HepG2 (cell line): ENCODE results near the gene PCDHA6. TPM values are rescaled to one million over a fixed set of nuclear protein-coding genes. Genes with fewer than 3 reads are reported as not detected.

Experiments used
- ATAC-seq: fragments of 200-7000 bp; cut with Tn5 transposase; 3 replicates; pipeline ENCODE4 v1.9.1; 2020; ENCODE audit warnings: mild to moderate bottlenecking, moderate library complexity
- BruUV-seq: library from RNA; stranded (reverse); fragments of 400-500 nt; replicated peaks from 2 replicates; lab custom pipeline; 2021; lab: Mats Ljungman, UMichigan
- CTCF ChIA-PET: fragments of 300-600 bp; formaldehyde crosslinking; extraction: SDS; loops from one replicate; lab custom pipeline; 2021; ENCODE audit warnings: low total read pairs, inconsistent platforms, low intra/inter-chr PET ratio; lab: Yijun Ruan, JAX
- POLR2A ChIA-PET: fragments of 350-600 bp; sonication (Branson Sonifier 250); formaldehyde crosslinking; loops from one replicate; lab custom pipeline; 2020; ENCODE audit warnings: antibody characterized with exemption, inconsistent platforms; lab: Yijun Ruan, JAX
- DNase-seq: peaks from one replicate; pipeline ENCODE4 v3.0.0-alpha.2; 2015; ENCODE audit warnings: low spot score
- FAIRE-seq: peaks from 3 replicates; lab custom pipeline; 2011; peaks lifted over from hg19 to GRCh38; lab: Jason Lieb, UNC
- H2AFZ ChIP-seq: one replicate; pipeline ENCODE4 v1.6.1; 2011; ENCODE audit warnings: low read length, inconsistent platforms
- H3K27ac ChIP-seq: fragments of 300-600 bp; 3 replicates; pipeline ENCODE4 v1.8.0; 2011; ENCODE audit warnings: mixed run types, mild to moderate bottlenecking, mixed read lengths, low read length, inconsistent platforms; ENCODE audit not compliant: insufficient read depth; ENCODE audit errors: extremely low read length
- H3K27me3 ChIP-seq, 2 experiments: fragments of 200-600 bp in 1 of 2; 2 replicates in 1 of 2; 3 replicates in 1 of 2; pipeline versions ENCODE4 v1.6.0 to v1.8.0; 2011; ENCODE audit warnings: low read length in 2 of 2, mild to moderate bottlenecking in 2 of 2, moderate library complexity in 2 of 2, inconsistent platforms in 1 of 2; ENCODE audit not compliant: insufficient read depth in 2 of 2, control insufficient read depth in 1 of 2
- H3K36me3 ChIP-seq, 2 experiments: fragments of 200-600 bp in 1 of 2; replicated peaks in 1 of 2; 2 replicates in 1 of 2; 3 replicates in 1 of 2; pipeline versions ENCODE4 v1.5.1 to v1.8.0; 2011; ENCODE audit warnings: low read length in 2 of 2, inconsistent platforms in 1 of 2; ENCODE audit not compliant: insufficient read depth in 2 of 2, control insufficient read depth in 1 of 2
- H3K4me1 ChIP-seq: 2 replicates; pipeline ENCODE4 v1.5.1; 2012; ENCODE audit warnings: low read length, inconsistent platforms; ENCODE audit not compliant: insufficient read depth
- H3K4me2 ChIP-seq: 2 replicates; pipeline ENCODE4 v1.6.0; 2011; ENCODE audit warnings: low read depth, low read length, inconsistent platforms
- H3K4me3 ChIP-seq, 3 experiments: fragments of 200-600 bp in 1 of 3; sonication (generic), shearing (Covaris generic) in 1 of 3; replicated peaks in 1 of 3; 2 replicates each; pipeline ENCODE4 v1.5.1; 2011 to 2016; ENCODE audit warnings: low read length in 3 of 3, inconsistent platforms in 2 of 3, low read depth in 2 of 3, mild to moderate bottlenecking in 2 of 3, control low read depth in 1 of 3, mixed read lengths in 1 of 3; ENCODE audit not compliant: insufficient read depth in 1 of 3
- H3K79me2 ChIP-seq: one replicate; pipeline ENCODE4 v1.6.1; 2011; ENCODE audit warnings: low read length, inconsistent platforms; ENCODE audit not compliant: insufficient read depth
- H3K9ac ChIP-seq: 2 replicates; pipeline ENCODE4 v1.6.0; 2011; ENCODE audit warnings: mild to moderate bottlenecking, low read depth, low read length, inconsistent platforms; ENCODE audit not compliant: insufficient read depth
- H3K9me3 ChIP-seq: 2 replicates; pipeline ENCODE4 v1.5.1; 2012; ENCODE audit warnings: mild to moderate bottlenecking, low read length
- H4K20me1 ChIP-seq: 2 replicates; pipeline ENCODE4 v1.6.0; 2011; ENCODE audit warnings: inconsistent platforms, mild to moderate bottlenecking, low read length, moderate library complexity; ENCODE audit not compliant: insufficient read depth
- HNF4A ChIP-seq: sonication (generic); formaldehyde crosslinking; IDR thresholded peaks from 2 replicates; pipeline ENCODE4 v1.4.0; 2020; ENCODE audit warnings: missing genetic modification reagents
- HOXA3 ChIP-seq: sonication (generic); formaldehyde crosslinking; IDR thresholded peaks from 2 replicates; pipeline ENCODE4 v1.5.0; 2020; ENCODE audit warnings: missing genetic modification reagents
- MIER2 ChIP-seq: IDR thresholded peaks from 2 replicates; pipeline ENCODE4 v1.6.1; 2016; ENCODE audit warnings: missing biosample characterization, missing genetic modification reagents
- NPAS2 ChIP-seq: sonication (generic); formaldehyde crosslinking; IDR thresholded peaks from 2 replicates; pipeline ENCODE4 v1.8.0; 2022; ENCODE audit warnings: mild to moderate bottlenecking, missing genetic modification reagents, borderline replicate concordance
- SSRP1 ChIP-seq: IDR thresholded peaks from 2 replicates; pipeline ENCODE4 v1.6.1; 2016; ENCODE audit warnings: control low read depth
- U2AF1 ChIP-seq: fragments of 200-400 bp; formaldehyde crosslinking; optimal IDR thresholded peaks from 2 replicates; pipeline ENCODE3; 2017; ENCODE audit warnings: mild to moderate bottlenecking, low read depth, low read length
- ZBTB8A ChIP-seq: sonication (generic); formaldehyde crosslinking; IDR thresholded peaks from 2 replicates; pipeline ENCODE4 v1.4.0; 2020; ENCODE audit warnings: mild to moderate bottlenecking, low read depth, missing genetic modification reagents, borderline replicate concordance
- ZNF207 ChIP-seq: fragments of 450-650 bp; IDR thresholded peaks from 2 replicates; pipeline ENCODE4 v1.6.1; 2016; ENCODE audit warnings: antibody characterized with exemption, borderline replicate concordance
- ZNF713 ChIP-seq: sonication (generic); formaldehyde crosslinking; IDR thresholded peaks from 2 replicates; pipeline ENCODE4 v1.4.0; 2020; ENCODE audit warnings: mild to moderate bottlenecking, missing genetic modification reagents
- ZNF749 ChIP-seq: sonication (generic); formaldehyde crosslinking; IDR thresholded peaks from 2 replicates; pipeline ENCODE4 v1.8.0; 2022; ENCODE audit warnings: mild to moderate bottlenecking, missing genetic modification reagents, moderate library complexity, borderline replicate concordance
- ZNF780A ChIP-seq: sonication (generic); formaldehyde crosslinking; IDR thresholded peaks from 2 replicates; pipeline ENCODE4 v1.8.0; 2022; ENCODE audit warnings: mild to moderate bottlenecking, missing genetic modification reagents, moderate library complexity
- WGBS: methylation state at CpG from one replicate; pipeline ENCODE4 v1.1.6; 2017; ENCODE audit warnings: low lambda C conversion rate; 5-methylcytosine and 5-hydroxymethylcytosine counted together
- in situ Hi-C: cut with HindIII; loops from 2 replicates; pipeline ENCODE4 v1.10.0; 2017; ENCODE audit warnings: low pct_unique_long_range_greater_than_20kb; ENCODE audit not compliant: extremely low pct_ligation_motif_present
- intact Hi-C: fragments of 100-400 bp; cut with micrococcal nuclease; formaldehyde crosslinking; loops from one replicate; pipeline ENCODE4 v1.10.0; 2022; ENCODE audit not compliant: unreplicated experiment
- polyA plus RNA-seq, 8 experiments: library from polyadenylated mRNA; depleted of rRNA in 3 of 8; stranded (reverse) in 7 of 8; unstranded in 1 of 8; fragments of >200 nt; fragmentation: Illumina TruSeq in 4 of 8; extraction: Trizol in 4 of 8; gene quantifications; 2 replicates each; pipeline versions ENCODE4 v1.2.1 to v1.2.3, GENCODE V29; 2011 to 2016; ENCODE audit warnings: low read depth in 4 of 8, missing spikeins in 1 of 8, mixed read lengths in 1 of 8; ENCODE audit not compliant: insufficient read depth in 1 of 8
- total RNA-seq, 5 experiments: library from RNA; depleted of rRNA; stranded (reverse); fragments of >200 nt; fragmentation: Illumina TruSeq; extraction: Trizol; gene quantifications; 2 replicates each; pipeline ENCODE4 v1.2.3, GENCODE V29; 2016; ENCODE audit warnings: low read depth in 1 of 5
- TF ChIP-seq, protein P1 (sequence below): IDR thresholded peaks from 2 replicates; pipeline ENCODE4 v1.6.1; 2016; ENCODE audit warnings: mild to moderate bottlenecking
- TF ChIP-seq, protein P2 (sequence below): sonication (generic); formaldehyde crosslinking; IDR thresholded peaks from 2 replicates; pipeline ENCODE4 v1.5.0; 2020; ENCODE audit warnings: mild to moderate bottlenecking, missing genetic modification reagents, borderline replicate concordance
- TF ChIP-seq, protein P3 (sequence below): sonication (generic); formaldehyde crosslinking; IDR thresholded peaks from 2 replicates; pipeline ENCODE4 v1.8.0; 2022; ENCODE audit warnings: low read depth, missing genetic modification reagents

The PCDHA6 gene
- total and polyA plus RNA-seq, 2 of the 13 experiments (the other 11 are each of a cell fraction or from before 2014, with no cell fraction given): not detected

DNA sequence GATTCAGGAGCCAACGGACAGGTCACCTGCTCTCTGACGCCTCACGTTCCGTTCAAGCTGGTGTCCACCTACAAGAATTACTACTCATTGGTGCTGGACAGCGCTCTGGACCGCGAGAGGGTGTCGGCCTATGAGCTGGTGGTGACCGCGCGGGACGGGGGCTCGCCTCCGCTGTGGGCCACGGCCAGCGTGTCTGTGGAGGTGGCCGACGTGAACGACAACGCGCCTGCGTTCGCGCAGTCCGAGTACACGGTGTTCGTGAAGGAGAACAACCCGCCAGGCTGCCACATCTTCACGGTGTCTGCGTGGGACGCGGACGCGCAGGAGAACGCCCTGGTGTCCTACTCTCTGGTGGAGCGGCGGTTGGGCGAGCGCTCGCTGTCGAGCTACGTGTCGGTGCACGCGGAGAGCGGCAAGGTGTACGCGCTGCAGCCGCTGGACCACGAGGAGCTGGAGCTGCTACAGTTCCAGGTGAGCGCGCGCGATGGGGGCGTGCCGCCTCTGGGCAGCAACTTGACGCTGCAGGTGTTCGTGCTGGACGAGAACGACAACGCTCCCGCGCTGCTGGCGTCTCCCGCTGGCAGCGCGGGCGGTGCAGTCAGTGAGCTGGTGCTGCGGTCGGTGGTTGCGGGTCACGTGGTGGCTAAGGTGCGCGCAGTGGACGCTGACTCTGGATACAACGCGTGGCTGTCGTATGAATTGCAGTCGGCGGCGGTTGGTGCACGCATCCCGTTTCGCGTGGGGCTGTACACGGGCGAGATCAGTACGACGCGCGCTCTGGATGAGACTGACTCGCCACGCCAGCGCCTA lies 29.6 kb downstream of the PCDHA6 start:
- no peaks in the 10 kb centered on the region for H4K20me1 ChIP-seq
- H3K27ac ChIP-seq: no peak overlapping the region
- H3K4me1 ChIP-seq: no peaks in the 10 kb centered on the region
- no peaks in the 10 kb centered on the region for H3K27me3 ChIP-seq
- no TSS peak for BruUV-seq
- CTCF ChIA-PET: no interaction called here
- H3K9me3 ChIP-seq: no peaks in the 10 kb centered on the region
- FAIRE-seq (no peak), DNase-seq (no peak), ATAC-seq (no peak)
- H3K4me3 ChIP-seq: no peak overlapping the region
- H3K79me2 ChIP-seq: no peaks in the 10 kb centered on the region
- no peaks in the 10 kb centered on the region for H3K36me3 ChIP-seq
- POLR2A ChIA-PET: no interaction called here
- intact Hi-C loops (no loop called here), in situ Hi-C loops (no loop called here)
- H2AFZ ChIP-seq: no peak overlapping the region
- no peak overlapping the region for H3K4me2 ChIP-seq
- H3K9ac ChIP-seq: no peak overlapping the region
- WGBS: 90% methylated on average over 93 of the region's 94 CpGs
- TF ChIP-seq, protein P1, sequence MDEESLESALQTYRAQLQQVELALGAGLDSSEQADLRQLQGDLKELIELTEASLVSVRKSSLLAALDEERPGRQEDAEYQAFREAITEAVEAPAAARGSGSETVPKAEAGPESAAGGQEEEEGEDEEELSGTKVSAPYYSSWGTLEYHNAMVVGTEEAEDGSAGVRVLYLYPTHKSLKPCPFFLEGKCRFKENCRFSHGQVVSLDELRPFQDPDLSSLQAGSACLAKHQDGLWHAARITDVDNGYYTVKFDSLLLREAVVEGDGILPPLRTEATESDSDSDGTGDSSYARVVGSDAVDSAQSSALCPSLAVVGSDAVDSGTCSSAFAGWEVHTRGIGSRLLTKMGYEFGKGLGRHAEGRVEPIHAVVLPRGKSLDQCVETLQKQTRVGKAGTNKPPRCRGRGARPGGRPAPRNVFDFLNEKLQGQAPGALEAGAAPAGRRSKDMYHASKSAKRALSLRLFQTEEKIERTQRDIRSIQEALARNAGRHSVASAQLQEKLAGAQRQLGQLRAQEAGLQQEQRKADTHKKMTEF: no peak
- TF ChIP-seq ZNF207 (no peak), ZNF780A (no peak), HNF4A (CRISPR knock-in tag) (no peak), ZNF749 (CRISPR knock-in tag) (no peak), NPAS2 (CRISPR knock-in tag) (no peak), HOXA3 (no peak), SSRP1 (no peak), U2AF1 (no peak), ZNF713 (CRISPR knock-in tag) (no peak), MIER2 (CRISPR knock-in tag) (no peak), ZBTB8A (CRISPR knock-in tag) (no peak)
- TF ChIP-seq, protein P2, sequence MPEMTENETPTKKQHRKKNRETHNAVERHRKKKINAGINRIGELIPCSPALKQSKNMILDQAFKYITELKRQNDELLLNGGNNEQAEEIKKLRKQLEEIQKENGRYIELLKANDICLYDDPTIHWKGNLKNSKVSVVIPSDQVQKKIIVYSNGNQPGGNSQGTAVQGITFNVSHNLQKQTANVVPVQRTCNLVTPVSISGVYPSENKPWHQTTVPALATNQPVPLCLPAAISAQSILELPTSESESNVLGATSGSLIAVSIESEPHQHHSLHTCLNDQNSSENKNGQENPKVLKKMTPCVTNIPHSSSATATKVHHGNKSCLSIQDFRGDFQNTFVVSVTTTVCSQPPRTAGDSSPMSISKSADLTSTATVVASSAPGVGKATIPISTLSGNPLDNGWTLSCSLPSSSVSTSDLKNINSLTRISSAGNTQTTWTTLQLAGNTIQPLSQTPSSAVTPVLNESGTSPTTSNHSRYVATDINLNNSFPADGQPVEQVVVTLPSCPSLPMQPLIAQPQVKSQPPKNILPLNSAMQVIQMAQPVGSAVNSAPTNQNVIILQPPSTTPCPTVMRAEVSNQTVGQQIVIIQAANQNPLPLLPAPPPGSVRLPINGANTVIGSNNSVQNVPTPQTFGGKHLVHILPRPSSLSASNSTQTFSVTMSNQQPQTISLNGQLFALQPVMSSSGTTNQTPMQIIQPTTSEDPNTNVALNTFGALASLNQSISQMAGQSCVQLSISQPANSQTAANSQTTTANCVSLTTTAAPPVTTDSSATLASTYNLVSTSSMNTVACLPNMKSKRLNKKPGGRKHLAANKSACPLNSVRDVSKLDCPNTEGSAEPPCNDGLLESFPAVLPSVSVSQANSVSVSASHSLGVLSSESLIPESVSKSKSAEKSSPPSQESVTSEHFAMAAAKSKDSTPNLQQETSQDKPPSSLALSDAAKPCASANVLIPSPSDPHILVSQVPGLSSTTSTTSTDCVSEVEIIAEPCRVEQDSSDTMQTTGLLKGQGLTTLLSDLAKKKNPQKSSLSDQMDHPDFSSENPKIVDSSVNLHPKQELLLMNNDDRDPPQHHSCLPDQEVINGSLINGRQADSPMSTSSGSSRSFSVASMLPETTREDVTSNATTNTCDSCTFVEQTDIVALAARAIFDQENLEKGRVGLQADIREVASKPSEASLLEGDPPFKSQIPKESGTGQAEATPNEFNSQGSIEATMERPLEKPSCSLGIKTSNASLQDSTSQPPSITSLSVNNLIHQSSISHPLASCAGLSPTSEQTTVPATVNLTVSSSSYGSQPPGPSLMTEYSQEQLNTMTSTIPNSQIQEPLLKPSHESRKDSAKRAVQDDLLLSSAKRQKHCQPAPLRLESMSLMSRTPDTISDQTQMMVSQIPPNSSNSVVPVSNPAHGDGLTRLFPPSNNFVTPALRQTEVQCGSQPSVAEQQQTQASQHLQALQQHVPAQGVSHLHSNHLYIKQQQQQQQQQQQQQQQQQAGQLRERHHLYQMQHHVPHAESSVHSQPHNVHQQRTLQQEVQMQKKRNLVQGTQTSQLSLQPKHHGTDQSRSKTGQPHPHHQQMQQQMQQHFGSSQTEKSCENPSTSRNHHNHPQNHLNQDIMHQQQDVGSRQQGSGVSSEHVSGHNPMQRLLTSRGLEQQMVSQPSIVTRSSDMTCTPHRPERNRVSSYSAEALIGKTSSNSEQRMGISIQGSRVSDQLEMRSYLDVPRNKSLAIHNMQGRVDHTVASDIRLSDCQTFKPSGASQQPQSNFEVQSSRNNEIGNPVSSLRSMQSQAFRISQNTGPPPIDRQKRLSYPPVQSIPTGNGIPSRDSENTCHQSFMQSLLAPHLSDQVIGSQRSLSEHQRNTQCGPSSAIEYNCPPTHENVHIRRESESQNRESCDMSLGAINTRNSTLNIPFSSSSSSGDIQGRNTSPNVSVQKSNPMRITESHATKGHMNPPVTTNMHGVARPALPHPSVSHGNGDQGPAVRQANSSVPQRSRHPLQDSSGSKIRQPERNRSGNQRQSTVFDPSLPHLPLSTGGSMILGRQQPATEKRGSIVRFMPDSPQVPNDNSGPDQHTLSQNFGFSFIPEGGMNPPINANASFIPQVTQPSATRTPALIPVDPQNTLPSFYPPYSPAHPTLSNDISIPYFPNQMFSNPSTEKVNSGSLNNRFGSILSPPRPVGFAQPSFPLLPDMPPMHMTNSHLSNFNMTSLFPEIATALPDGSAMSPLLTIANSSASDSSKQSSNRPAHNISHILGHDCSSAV (CRISPR knock-in tag): no peak
- TF ChIP-seq, protein P3, sequence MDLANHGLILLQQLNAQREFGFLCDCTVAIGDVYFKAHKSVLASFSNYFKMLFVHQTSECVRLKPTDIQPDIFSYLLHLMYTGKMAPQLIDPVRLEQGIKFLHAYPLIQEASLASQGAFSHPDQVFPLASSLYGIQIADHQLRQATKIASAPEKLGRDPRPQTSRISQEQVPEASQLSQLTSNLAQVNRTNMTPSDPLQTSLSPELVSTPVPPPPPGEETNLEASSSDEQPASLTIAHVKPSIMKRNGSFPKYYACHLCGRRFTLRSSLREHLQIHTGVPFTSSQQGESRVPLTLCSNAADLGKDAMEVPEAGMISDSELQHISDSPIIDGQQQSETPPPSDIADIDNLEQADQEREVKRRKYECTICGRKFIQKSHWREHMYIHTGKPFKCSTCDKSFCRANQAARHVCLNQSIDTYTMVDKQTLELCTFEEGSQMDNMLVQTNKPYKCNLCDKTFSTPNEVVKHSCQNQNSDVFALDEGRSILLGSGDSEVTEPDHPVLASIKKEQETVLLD (CRISPR knock-in tag): no peak
